ENCODE measurements around the gene CFAP100. TPM values are rescaled to one million over a fixed set of nuclear protein-coding genes. Genes with fewer than 3 reads are reported as not detected.

CFAP100 gene
- total RNA-seq, 1 experiment from 2014 or later, result not detected

GRCh38 chr3:126480206-126480605, 85.5 kb downstream of the CFAP100 start:
- no peak for DNase-seq (ENCODE audit: low read depth)
- in situ Hi-C loops (cut with HindIII; ENCODE audit: low pct_unique_long_range_greater_than_20kb, low sequenced_read_pairs), result no loop called here

- in situ Hi-C loops (cut with HindIII; ENCODE audit: low pct_unique_long_range_greater_than_20kb, low sequenced_read_pairs), result no loop called here
Measured at GRCh38 chr3:126480861-126481260, 86.2 kb downstream of the CFAP100 start.

DNA sequence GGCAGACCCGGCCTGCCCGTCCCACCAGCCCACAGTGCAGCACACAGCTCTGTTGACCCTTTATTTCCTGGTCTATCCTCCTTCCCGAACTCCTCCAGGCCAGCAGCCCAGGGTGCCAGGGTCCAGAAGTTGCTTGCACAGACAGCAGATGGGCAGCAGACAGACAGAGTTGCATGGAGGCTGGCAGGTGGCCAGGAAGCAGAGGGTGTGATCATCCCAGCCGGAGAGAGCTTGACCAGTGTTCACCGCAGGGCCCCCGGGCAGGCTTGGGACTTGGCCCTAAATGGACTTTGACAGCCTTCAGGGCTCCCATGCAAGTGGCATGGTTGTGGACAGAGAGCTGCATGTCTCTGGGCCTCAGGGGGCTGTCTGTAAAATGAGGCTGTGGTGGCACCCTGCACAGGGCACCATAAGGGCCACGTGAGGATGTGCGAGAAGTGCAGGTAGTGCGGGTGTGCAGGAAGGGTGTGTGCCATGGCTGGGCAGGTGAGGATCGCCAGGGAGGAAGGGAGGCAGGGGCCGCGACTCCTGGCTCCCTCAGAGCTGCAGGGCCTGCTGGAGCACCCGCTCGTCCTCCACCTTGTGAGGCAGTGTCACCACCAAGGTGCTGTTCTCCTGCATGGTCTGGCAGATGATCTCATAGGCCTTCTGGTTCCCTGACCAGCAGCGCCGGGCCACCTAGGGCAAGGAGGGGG, 87.2 kb downstream of the CFAP100 start:
- in situ Hi-C loops (cut with HindIII; ENCODE audit: low pct_unique_long_range_greater_than_20kb, low sequenced_read_pairs), result no loop called here
- no peak for DNase-seq (ENCODE audit: low read depth)

More at GRCh38 chr3:126480861-126481260, 86.2 kb downstream of the CFAP100 start:
- DNase-seq (ENCODE audit: low read depth), result no peak

GRCh38 chr3:126482503-126483255, 88.0 kb downstream of the CFAP100 start:
- no peak for DNase-seq (ENCODE audit: low read depth)

DNA sequence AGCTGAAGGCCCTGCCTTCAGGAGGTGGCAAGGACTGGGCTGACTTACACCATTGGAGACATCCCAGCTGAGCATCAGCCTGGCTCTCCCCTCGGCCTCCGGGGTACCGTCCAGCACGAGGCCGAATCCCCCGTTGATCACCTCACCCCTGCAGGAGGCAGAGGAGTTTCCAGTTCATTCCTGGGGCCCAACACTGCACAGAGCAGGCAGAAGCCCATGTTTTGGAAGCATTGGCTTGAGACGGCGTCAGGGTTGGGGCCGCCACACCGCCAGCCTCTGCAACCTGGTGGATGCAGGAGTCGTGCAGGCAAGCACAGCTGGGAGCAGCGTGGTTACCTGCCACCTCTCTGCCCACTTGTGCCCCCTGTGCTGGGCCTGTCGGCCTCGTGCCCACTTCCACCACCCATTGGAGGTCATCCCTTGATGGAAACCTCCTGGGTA, 88.6 kb downstream of the CFAP100 start:
- in situ Hi-C loops (cut with HindIII; ENCODE audit: low pct_unique_long_range_greater_than_20kb, low sequenced_read_pairs), result no loop called here
- DNase-seq (ENCODE audit: low read depth), result no peak

More at GRCh38 chr3:126482503-126483255, 88.0 kb downstream of the CFAP100 start:
- in situ Hi-C loops (cut with HindIII; ENCODE audit: low pct_unique_long_range_greater_than_20kb, low sequenced_read_pairs), result no loop called here

DNA sequence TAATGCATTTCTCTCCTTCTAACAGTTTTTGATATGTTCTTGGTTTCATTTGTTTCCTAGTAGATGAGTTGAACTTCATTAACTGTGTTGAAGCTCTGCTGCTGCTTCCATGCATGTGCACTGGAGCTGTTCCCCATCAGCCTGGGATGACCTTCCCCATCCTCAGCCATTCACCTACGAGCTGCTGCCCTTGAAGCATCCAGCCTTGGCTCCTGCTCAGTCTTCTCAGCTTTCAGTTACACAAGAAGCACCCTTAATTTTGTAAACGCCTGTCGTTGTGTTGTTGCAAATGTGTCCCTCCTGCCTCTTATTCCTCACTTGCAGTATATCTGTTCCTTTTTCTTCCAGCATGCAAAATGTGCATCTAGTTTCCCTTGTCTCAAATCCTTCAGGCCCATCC, 89.4 kb downstream of the CFAP100 start:
- in situ Hi-C loops (cut with HindIII; ENCODE audit: low pct_unique_long_range_greater_than_20kb, low sequenced_read_pairs), result no loop called here
- no peak for DNase-seq (ENCODE audit: low read depth)

GRCh38 chr3:126484662-126485061, 90.0 kb downstream of the CFAP100 start:
- in situ Hi-C loops (cut with HindIII; ENCODE audit: low pct_unique_long_range_greater_than_20kb, low sequenced_read_pairs), result no loop called here
- DNase-seq (ENCODE audit: low read depth), result no peak

DNA sequence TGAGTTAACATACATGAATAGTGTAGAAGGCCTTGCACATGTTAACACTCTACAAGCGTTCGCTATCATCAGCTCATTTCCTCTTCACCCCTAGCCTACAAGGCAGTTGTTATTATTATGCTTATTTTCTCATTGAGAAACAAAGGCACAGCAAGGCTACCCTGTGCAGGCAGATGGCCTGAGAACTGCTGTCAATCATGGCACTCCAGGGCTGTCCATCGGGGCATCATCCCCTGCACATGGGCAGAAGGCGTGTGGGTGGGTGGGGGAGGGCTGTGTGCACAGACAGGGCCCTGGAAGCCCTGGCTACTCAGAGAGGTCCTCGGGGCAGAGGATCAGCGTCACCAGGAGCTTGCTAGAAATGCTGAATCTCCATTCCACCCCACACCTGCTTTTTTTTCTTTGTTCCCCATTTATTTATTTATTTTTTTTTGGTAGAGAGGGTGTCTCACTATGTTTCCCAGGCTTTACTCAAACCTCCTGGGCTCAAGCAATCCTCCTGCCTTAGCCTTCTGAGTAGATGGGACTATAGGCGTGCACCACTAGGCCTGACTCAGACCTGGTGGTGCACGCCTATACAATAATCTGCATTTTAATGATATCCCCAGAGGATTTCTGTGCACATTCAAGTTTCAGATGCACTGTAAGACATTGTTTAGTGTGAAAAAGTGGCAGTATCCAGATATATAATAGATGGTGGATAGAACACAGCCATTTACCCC, 90.6 kb downstream of the CFAP100 start:
- DNase-seq (ENCODE audit: low read depth), result no peak
- in situ Hi-C loops (cut with HindIII; ENCODE audit: low pct_unique_long_range_greater_than_20kb, low sequenced_read_pairs), result no loop called here

- no peak for DNase-seq (ENCODE audit: low read depth)
- in situ Hi-C loops (cut with HindIII; ENCODE audit: low pct_unique_long_range_greater_than_20kb, low sequenced_read_pairs), result no loop called here
Measured at GRCh38 chr3:126485956-126486355, 91.2 kb downstream of the CFAP100 start.

Other genes starting within 250 kb of the CFAP100 start
- gene ALDH1L1, start 214.3 kb upstream of the CFAP100 start, total RNA-seq (2014; rRNA removed; shearing (Covaris generic); ENCODE audit: low replicate concordance), result 2.6 and 5.9 TPM in 2 replicates
- not detected in 2 replicates for gene KLF15, start 37.5 kb upstream of the CFAP100 start, total RNA-seq (2014; rRNA removed; shearing (Covaris generic); ENCODE audit: low replicate concordance)
- gene ZXDC, start 81.0 kb downstream of the CFAP100 start, total RNA-seq (2014; rRNA removed; shearing (Covaris generic); ENCODE audit: low replicate concordance), result 8.6 and 9.6 TPM in 2 replicates
- not detected in 2 replicates for gene UROC1, start 122.9 kb downstream of the CFAP100 start, total RNA-seq (2014; rRNA removed; shearing (Covaris generic); ENCODE audit: low replicate concordance)
- gene CHST13, start 129.2 kb downstream of the CFAP100 start, total RNA-seq (2014; rRNA removed; shearing (Covaris generic); ENCODE audit: low replicate concordance), result 1.6 TPM in 1 of 2 replicates, not detected in the other
- gene C3orf22, start 164.0 kb downstream of the CFAP100 start, total RNA-seq (2014; rRNA removed; shearing (Covaris generic); ENCODE audit: low replicate concordance), result not detected in 2 replicates

Measured in Caki2 (cell line).